Thyroid gland (tissue), 4 donors: Measurements from ENCODE around the gene RPRD1B.
"Not testable (repeated sequence)": the region's sequence is repeated elsewhere in the genome, so short reads cannot be mapped to it uniquely, and the experiment has no call there.

Source experiments
- CTCF ChIP-seq, 6 experiments: fragments of 200-600 bp in 3 of 6; fragments of 450-650 bp in 3 of 6; sonication (generic) in 3 of 6; IDR thresholded peaks; one replicate each; pipeline ENCODE4 v1.5.1; 2016 to 2019; ENCODE audit warnings: antibody characterized with exemption in 6 of 6, mild to moderate bottlenecking in 2 of 6, inconsistent platforms in 1 of 6, moderate library complexity in 1 of 6
- POLR2A ChIP-seq, 2 donors: fragments of 450-650 bp; IDR thresholded peaks; one replicate each; pipeline ENCODE4 v1.6.1; 2017; ENCODE audit warnings: antibody characterized with exemption in 2 of 2, mild to moderate bottlenecking in 2 of 2, moderate library complexity in 1 of 2

GRCh38 chr20:38102206-38102605 lies 68.7 kb downstream of the RPRD1B start:
- TF ChIP-seq CTCF, POLR2A (IDR thresholded peaks at IDR 0.05): not testable (repeated sequence)
